Vagina (tissue), 2 donors: Measurements from ENCODE around the gene CCDC39. TPM values are rescaled to one million over a fixed set of nuclear protein-coding genes. Genes with fewer than 3 reads are reported as not detected.

Source experiments
- DNase-seq, 2 donors: peaks; one replicate each; pipeline ENCODE4 v3.0.0-alpha.2; 2017; ENCODE audit errors: extremely low spot score in 2 of 2
- H3K27ac ChIP-seq: fragments of 200-600 bp; sonication (generic); one replicate; pipeline ENCODE4 v1.5.1; 2019
- H3K27me3 ChIP-seq: fragments of 200-600 bp; sonication (generic); one replicate; pipeline ENCODE4 v1.5.1; 2019
- H3K36me3 ChIP-seq, 2 donors: fragments of 200-600 bp; sonication (generic); one replicate each; pipeline ENCODE4 v1.5.1; 2017 to 2019
- H3K4me1 ChIP-seq: fragments of 200-600 bp; sonication (generic); one replicate; pipeline ENCODE4 v1.5.1; 2019
- H3K4me3 ChIP-seq, 2 donors: fragments of 200-600 bp; sonication (generic); 1 replicate in 1 of 2; 2 replicates in 1 of 2; pipeline ENCODE4 v1.5.1; 2016 to 2019
- H3K9me3 ChIP-seq: fragments of 200-600 bp; sonication (generic); one replicate; pipeline ENCODE4 v1.5.1; 2019
- CTCF ChIP-seq, 3 experiments: fragments of 450-650 bp in 2 of 3; fragments of 200-600 bp in 1 of 3; sonication (generic) in 1 of 3; IDR thresholded peaks; one replicate each; pipeline ENCODE4 v1.5.1; 2017 to 2019; ENCODE audit warnings: antibody characterized with exemption in 3 of 3, mild to moderate bottlenecking in 2 of 3, moderate library complexity in 2 of 3
- POLR2A ChIP-seq, 2 donors: fragments of 450-650 bp; IDR thresholded peaks; one replicate each; pipeline ENCODE4 v1.6.1; 2017; ENCODE audit warnings: antibody characterized with exemption in 2 of 2, mild to moderate bottlenecking in 2 of 2, moderate library complexity in 2 of 2
- POLR2AphosphoS5 ChIP-seq, 2 donors: sonication (generic); formaldehyde crosslinking; IDR thresholded peaks; one replicate each; pipeline ENCODE4 v1.9.0; 2017; ENCODE audit warnings: antibody characterized with exemption in 2 of 2, mild to moderate bottlenecking in 2 of 2, low read depth in 1 of 2; ENCODE audit not compliant: insufficient read depth in 1 of 2
- intact Hi-C: fragments of 100-400 bp; cut with DNase I; formaldehyde crosslinking; loops from one replicate; pipeline ENCODE4 v1.15.1; 2023
- total RNA-seq: library from RNA; depleted of rRNA; stranded (reverse); fragments of >200 nt; gene quantifications from one replicate; pipeline ENCODE4 v1.2.3, GENCODE V29; 2016

The CCDC39 gene
- total RNA-seq, 1 donor from 2014 or later = not detected

- no peaks in the 10 kb centered on the region for H3K9me3 ChIP-seq
- intact Hi-C loops = no loop called here
- TF ChIP-seq POLR2AphosphoS5 (IDR thresholded peaks at IDR 0.05; ENCODE audit: insufficient read depth in 1 of 2, low read depth in 1 of 2) (no peak), POLR2A (IDR thresholded peaks at IDR 0.05) (no peak), CTCF (IDR thresholded peaks at IDR 0.05) (no peak)
- peaks cover 6% of the 10 kb centered on the region for H3K4me1 ChIP-seq
- no peak overlapping the region for H3K27ac ChIP-seq
- no peak for DNase-seq
- H3K27me3 ChIP-seq = no peaks in the 10 kb centered on the region
- H3K36me3 ChIP-seq = no peaks in the 10 kb centered on the region
- H3K4me3 ChIP-seq = no peak overlapping the region
Measured at GRCh38 chr3:180684807-180685206, 5.5 kb upstream of the CCDC39 start.

GRCh38 chr3:180683816-180684215 lies 4.5 kb upstream of the CCDC39 start:
- no peak overlapping the region for H3K27ac ChIP-seq
- no peaks in the 10 kb centered on the region for H3K36me3 ChIP-seq
- peaks cover 16% of the 10 kb centered on the region for H3K4me1 ChIP-seq
- no peaks in the 10 kb centered on the region for H3K9me3 ChIP-seq
- no peaks in the 10 kb centered on the region for H3K27me3 ChIP-seq
- TF ChIP-seq POLR2A (IDR thresholded peaks at IDR 0.05) (no peak), POLR2AphosphoS5 (IDR thresholded peaks at IDR 0.05; ENCODE audit: insufficient read depth in 1 of 2, low read depth in 1 of 2) (no peak), CTCF (IDR thresholded peaks at IDR 0.05) (no peak)
- intact Hi-C loops = no loop called here
- no peak for DNase-seq
- H3K4me3 ChIP-seq = no peak overlapping the region

- Histone ChIP-seq H3K9me3 (no peaks in the 10 kb centered on the region), H3K36me3 (no peaks in the 10 kb centered on the region), H3K27ac (no peak overlapping the region), H3K4me1 (peaks cover 17% of the 10 kb centered on the region), H3K27me3 (no peaks in the 10 kb centered on the region), H3K4me3 (peak overlapping the region; percentile 50 to 51)
- no peak for DNase-seq
- no peak for TF ChIP-seq CTCF (IDR thresholded peaks at IDR 0.05)
- TF ChIP-seq POLR2AphosphoS5 (IDR thresholded peaks at IDR 0.05; ENCODE audit: insufficient read depth in 1 of 2, low read depth in 1 of 2) = no peak
- TF ChIP-seq POLR2A (IDR thresholded peaks at IDR 0.05) = no peak
- intact Hi-C loops = no loop called here
Measured at GRCh38 chr3:180680097-180680430, 775 bp upstream of the CCDC39 start.

GRCh38 chr3:180678231-180678630 lies 1.1 kb downstream of the CCDC39 start:
- no peak for TF ChIP-seq POLR2AphosphoS5 (IDR thresholded peaks at IDR 0.05; ENCODE audit: insufficient read depth in 1 of 2, low read depth in 1 of 2)
- no peak for TF ChIP-seq CTCF (IDR thresholded peaks at IDR 0.05)
- no peak for TF ChIP-seq POLR2A (IDR thresholded peaks at IDR 0.05)
- no peaks in the 10 kb centered on the region for H3K9me3 ChIP-seq
- H3K27ac ChIP-seq = no peak overlapping the region
- no peaks in the 10 kb centered on the region for H3K27me3 ChIP-seq
- no peak overlapping the region for H3K4me3 ChIP-seq
- intact Hi-C loops = no loop called here
- no peak for DNase-seq
- no peaks in the 10 kb centered on the region for H3K36me3 ChIP-seq
- peaks cover 17% of the 10 kb centered on the region for H3K4me1 ChIP-seq

- no peak overlapping the region for H3K4me3 ChIP-seq
- intact Hi-C loops = no loop called here
- no peaks in the 10 kb centered on the region for H3K36me3 ChIP-seq
- H3K27me3 ChIP-seq = no peaks in the 10 kb centered on the region
- no peak overlapping the region for H3K27ac ChIP-seq
- DNase-seq = no peak
- H3K9me3 ChIP-seq = no peaks in the 10 kb centered on the region
- no peak for TF ChIP-seq POLR2AphosphoS5 (IDR thresholded peaks at IDR 0.05; ENCODE audit: insufficient read depth in 1 of 2, low read depth in 1 of 2)
- TF ChIP-seq CTCF (IDR thresholded peaks at IDR 0.05) = no peak
- TF ChIP-seq POLR2A (IDR thresholded peaks at IDR 0.05) = no peak
- no peaks in the 10 kb centered on the region for H3K4me1 ChIP-seq
Measured at GRCh38 chr3:180661444-180661843, 17.8 kb downstream of the CCDC39 start.
